LNCaP clone FGC (cell line): ENCODE data around the gene LAPTM5.

ENCODE experiments used
- DNase-seq: peaks from one replicate; pipeline ENCODE4 v3.0.0-alpha.2; 2011; ENCODE audit warnings: low read depth
- H3K4me3 ChIP-seq: 2 replicates; pipeline ENCODE4 v1.5.1; 2011; ENCODE audit warnings: mild to moderate bottlenecking, low read depth, low read length, control low read depth
- CTCF ChIP-seq: IDR thresholded peaks from 2 replicates; pipeline ENCODE4 v1.5.1; 2012; ENCODE audit warnings: mild to moderate bottlenecking; ENCODE audit not compliant: control insufficient read depth, insufficient read depth; ENCODE audit errors: extremely low read depth

LAPTM5 gene

GRCh38 chr1:30753660-30754123 is 3.9 kb downstream of the LAPTM5 start:
- no peak for DNase-seq
- no peak overlapping the region for H3K4me3 ChIP-seq
- TF ChIP-seq CTCF: no peak

GRCh38 chr1:30753118-30753517 is 4.5 kb downstream of the LAPTM5 start:
- H3K4me3 ChIP-seq: no peak overlapping the region
- no peak for DNase-seq
- no peak for TF ChIP-seq CTCF

GRCh38 chr1:30752651-30752908 is 5.0 kb downstream of the LAPTM5 start:
- no peak for TF ChIP-seq CTCF
- no peak overlapping the region for H3K4me3 ChIP-seq
- no peak for DNase-seq

GRCh38 chr1:30751830-30752650 is 5.5 kb downstream of the LAPTM5 start:
- H3K4me3 ChIP-seq: no peak overlapping the region
- TF ChIP-seq CTCF: no peak

GRCh38 chr1:30750731-30751291 is 6.8 kb downstream of the LAPTM5 start:
- no peak for DNase-seq
- no peak for TF ChIP-seq CTCF
- H3K4me3 ChIP-seq: no peak overlapping the region

More at GRCh38 chr1:30751830-30752650, 5.5 kb downstream of the LAPTM5 start:
- no peak for DNase-seq

- no peak for TF ChIP-seq CTCF
- DNase-seq: no peak
- no peak overlapping the region for H3K4me3 ChIP-seq
Measured at GRCh38 chr1:30749691-30750583, 7.6 kb downstream of the LAPTM5 start.
